Measurements from ENCODE around the gene HYDIN.
"Not testable (repeated sequence)": the region's sequence is repeated elsewhere in the genome, so short reads cannot be mapped to it uniquely, and the experiment has no call there.

GRCh38 chr16:70984675-70985074, 245.8 kb downstream of the HYDIN start:
- TF ChIP-seq POU6F1 (CRISPR knock-in tag; IDR thresholded peaks at IDR 0.05; ENCODE audit: borderline replicate concordance, low read depth); ARNTL (CRISPR knock-in tag; IDR thresholded peaks at IDR 0.05; ENCODE audit: borderline replicate concordance, low read depth); GLIS3 (CRISPR knock-in tag; IDR thresholded peaks at IDR 0.05): not testable (repeated sequence)

All from SK-N-SH treated with all-trans-retinoic acid at 6 μM for 48 hours (cell line).